HG03095 (cell line): Measurements from ENCODE around the gene RETREG2.

Source experiments
- ATAC-seq: cut with Tn5 transposase; IDR thresholded peaks from one replicate; pipeline ENCODE4 v1.9.1; 2021; ENCODE audit warnings: moderate library complexity; ENCODE audit not compliant: unreplicated experiment

RETREG2 gene

GRCh38 chr2:219168932-219169331 is 9.1 kb upstream of the RETREG2 start:
- no peak for ATAC-seq

DNA sequence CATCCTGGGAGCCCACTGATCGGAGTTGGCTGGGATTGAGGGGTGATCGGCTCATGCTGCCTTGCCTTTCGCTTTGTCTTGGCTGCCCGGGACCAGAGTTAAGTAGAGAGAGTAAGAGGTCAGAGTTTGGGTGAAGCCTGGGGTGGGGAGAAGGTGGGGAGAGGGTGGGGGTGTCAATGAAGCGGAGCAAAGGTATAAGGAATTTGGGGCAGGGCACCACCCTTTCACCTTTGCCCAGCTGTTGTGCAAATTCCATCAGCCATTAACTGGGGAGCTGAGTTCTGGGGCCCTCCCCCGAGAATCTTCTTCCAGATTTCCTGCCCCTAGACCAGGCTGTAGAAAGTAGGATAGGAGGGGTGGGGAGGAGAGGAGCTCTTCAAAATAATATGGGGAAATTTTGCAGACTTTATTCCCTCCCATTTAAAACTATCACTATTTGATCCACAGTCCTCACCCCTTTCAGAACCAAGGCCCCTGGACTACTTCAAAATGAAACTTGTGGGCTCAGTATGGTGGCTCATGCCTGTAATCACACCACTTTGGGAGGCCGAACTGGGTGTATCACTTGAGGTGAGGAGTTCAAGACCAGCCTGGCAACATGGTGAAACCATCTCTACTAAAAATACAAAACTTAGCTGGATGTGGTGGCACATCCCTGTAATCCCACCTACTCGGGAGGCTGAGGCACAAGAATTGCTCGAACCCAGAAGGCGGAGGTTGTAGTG is 8.0 kb upstream of the RETREG2 start, which contains the start of gene SLC23A3:
Gene SLC23A3, minus strand, starts transcription at position 100 of the 725 bp plus-strand sequence. Its CDS starts 45 bp downstream, at position 55.
- ATAC-seq = no peak

DNA sequence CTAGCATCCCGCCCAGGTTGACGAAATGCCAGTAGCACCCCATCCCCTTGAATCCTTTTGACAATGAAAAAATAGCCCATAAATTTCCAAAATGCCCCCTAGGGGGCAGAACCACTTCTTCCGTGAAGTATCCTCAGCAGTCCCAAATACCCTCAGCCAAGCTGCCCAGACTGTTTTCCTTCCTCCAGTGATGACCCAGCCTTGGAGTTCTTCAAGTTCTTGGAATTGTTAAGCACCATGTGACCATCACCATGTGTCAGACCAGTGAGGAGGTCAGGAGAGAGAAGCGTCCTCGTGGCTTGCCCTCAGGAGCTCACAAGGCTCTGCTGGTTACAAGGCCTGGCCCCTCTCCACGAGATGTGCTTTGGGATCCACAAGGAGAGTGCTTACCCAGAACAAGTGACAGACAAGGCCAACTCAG is 6.8 kb upstream of the RETREG2 start:
- no peak for ATAC-seq

GRCh38 chr2:219172231-219173154 is 5.6 kb upstream of the RETREG2 start:
- no peak for ATAC-seq

- no peak for ATAC-seq
Observed at GRCh38 chr2:219173176-219173575, 4.9 kb upstream of the RETREG2 start.

DNA sequence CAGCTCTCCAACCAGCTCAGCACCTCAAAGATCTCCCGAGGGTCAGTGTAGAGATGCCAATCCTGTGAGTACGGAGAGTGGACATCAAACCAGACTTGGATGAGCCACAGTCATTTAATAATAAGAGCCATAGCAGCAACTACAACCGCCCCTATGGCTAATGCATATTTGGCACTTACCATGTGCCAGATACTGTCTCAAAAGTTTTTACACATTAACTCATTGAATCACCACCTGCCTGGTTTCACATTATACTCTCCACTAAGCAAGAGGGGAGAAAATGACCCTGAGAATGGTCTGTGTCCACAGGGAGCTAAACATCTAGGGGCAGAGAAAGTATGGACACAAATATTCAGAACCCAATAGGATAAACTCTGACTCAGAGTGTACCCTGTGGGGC is 3.9 kb upstream of the RETREG2 start:
- ATAC-seq = no peak

- ATAC-seq = no peak
Observed at GRCh38 chr2:219174801-219175200, 3.3 kb upstream of the RETREG2 start.

GRCh38 chr2:219175486-219175885 is 2.6 kb upstream of the RETREG2 start:
- no peak for ATAC-seq

DNA sequence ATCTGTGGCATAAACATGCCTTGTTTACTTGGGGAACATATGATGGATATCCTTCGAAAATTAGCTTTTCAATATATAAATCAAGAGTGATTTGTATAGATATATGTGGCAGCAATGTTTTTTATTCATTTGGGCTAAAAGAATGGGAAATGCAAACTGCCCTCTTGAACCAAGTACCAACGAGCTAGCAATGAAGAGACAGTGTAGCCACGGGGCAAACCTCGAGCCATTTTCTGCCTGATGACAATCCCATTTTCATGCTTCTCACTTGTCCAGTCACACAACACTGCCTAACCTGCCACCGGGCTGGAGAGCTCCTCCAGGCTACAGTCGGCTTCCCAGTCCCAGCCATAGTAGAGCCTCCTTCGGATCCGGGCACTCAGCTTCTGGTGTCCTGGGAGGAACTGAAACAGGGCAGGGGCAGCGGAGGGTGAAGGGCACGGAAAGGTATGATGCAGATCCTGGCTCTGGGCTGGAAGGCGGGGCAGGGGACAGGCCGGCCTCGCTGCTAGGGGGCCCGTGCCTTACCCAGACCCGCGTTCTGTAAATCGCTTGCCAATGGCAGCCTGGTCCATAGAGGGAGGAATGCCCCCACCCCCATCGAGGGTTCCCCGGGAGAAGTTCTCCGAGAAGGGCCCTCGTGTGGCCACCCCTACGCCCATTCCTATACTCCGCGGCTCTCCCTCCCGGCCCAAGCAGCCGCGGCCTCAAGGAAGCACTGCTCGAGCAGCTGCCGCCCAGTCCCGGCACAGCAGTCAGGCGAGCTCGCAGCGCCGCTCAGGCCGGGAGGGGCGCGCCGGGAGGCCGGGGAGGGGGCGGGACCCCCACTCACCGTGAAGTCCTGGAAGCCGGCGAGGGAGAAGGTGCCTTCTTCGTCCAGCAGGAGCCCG is 1.9 kb upstream of the RETREG2 start:
- peak; percentile 19 for ATAC-seq

DNA sequence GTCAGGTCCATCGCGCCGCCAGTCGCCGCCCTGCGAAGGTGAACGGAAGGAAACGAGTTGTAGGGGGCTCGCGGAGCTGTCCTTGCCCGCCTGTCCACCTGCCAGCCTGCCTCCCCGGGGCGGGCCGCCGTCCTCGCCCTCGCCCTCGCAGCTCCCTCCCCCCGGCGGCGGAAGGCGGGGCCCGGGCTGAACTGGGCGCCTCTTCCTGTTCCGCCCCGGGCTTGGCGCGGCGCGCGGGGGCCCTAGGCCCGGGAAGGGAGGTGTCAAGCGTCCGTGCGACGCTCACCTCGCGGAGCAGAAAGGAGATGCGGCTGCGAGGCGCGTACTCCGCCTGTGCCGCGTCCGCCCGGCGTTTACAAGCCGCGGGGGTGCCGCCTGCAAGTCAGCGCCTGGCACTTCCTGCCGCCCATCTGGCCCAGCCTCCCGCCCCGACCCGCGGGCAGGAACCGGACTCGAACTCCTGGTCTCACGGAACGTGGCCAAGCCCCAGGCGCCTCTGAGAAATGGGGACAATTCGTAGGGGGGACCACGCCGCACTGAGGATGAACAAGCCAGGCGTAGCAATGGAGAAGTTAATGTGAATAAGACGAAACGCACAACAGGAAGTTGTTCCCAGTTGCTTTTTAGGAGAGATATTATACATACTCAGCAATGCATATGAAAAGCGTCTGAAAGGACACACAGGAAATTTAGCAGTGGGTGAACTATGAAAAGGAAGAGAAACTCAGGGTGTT is 1.1 kb upstream of the RETREG2 start, which contains the start of gene CNPPD1:
Gene CNPPD1, minus strand, starts transcription at position 108 of the 734 bp plus-strand sequence. Its CDS starts 97 bp downstream, at position 11.
- ATAC-seq = peak; percentile 63

DNA sequence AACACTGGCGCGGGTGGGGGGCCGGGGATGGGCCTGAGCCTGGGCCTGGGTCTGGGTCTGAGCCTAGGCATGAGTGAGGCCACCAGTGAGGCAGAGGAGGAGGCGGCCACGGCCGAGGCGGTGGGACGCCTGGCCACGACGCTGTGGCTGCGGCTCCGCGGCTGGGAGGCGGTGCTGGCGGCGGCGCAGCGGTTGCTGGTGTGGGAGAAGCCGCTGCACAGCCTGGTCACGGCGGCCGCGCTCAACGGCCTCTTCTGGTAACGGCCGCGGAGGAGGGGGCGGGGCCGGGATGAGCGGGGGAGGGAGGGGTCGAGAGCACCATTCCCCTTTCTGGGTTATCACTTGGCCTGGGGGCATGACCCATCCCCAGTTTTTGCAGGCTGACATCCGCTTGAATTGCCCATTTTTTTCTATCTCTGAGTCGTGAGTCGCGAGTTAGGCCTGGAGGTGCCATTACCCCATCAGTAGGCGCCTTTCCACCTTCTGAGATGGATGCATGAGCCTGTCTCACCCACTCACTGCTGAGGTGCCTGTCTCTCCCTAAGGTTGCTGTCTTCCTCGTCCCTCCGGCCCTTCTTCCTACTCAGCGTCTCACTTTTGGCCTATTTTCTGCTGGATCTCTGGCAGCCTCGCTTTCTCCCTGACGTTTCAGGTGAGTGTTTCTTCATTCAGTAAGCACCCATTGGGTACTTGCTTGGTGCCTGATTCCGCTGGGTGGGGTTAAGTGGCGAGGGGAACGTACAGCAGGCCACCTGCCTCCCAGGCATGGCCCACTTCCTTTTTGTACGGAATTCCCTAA is 501 bp downstream of the RETREG2 start:
- peak; percentile 17 for ATAC-seq

DNA sequence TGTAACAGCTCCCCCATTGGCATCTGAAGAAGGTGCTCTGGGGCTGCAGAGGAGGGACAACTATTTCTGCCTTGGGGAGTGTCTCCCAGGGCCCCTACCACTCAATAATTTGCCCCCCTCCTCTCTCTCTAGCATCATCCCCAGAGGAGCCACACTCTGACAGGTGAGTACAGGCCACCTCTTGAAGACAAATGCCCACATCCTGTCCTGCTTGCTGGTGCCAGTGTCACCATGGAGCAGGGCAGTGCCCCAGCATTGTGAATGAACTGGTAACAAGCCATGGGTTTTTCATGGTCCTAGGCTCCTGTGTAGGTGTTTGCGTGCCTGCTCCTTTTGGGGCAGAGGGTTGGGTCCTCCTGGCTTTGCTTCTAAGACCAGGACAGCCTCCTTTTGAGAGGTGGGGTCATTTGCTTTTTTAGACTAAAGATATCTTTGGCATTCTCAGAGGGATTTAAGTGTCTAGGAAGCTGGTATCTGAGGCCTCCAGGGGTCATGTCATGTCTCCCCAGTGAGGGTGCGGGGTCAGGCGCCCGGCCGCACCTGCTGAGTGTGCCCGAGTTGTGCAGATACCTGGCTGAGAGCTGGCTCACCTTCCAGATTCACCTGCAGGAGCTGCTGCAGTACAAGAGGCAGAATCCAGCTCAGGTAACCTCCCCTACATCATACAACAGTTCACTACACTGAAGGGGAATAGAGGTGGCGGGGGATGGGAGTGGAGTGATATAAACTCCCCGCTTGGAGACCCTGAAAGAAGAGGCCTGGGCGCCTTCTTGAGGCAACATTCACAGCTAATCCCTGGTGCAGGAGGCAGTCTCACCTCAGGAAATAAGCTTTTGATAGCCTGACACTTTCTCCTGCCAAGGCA is 1.8 kb downstream of the RETREG2 start:
- ATAC-seq = no peak

- no peak for ATAC-seq
Observed at GRCh38 chr2:219180961-219181360, 2.9 kb downstream of the RETREG2 start.

GRCh38 chr2:219181531-219181930 is 3.5 kb downstream of the RETREG2 start:
- no peak for ATAC-seq

GRCh38 chr2:219182331-219183150 is 4.5 kb downstream of the RETREG2 start:
- no peak for ATAC-seq

GRCh38 chr2:219183151-219183772 is 5.2 kb downstream of the RETREG2 start:
- no peak for ATAC-seq

DNA sequence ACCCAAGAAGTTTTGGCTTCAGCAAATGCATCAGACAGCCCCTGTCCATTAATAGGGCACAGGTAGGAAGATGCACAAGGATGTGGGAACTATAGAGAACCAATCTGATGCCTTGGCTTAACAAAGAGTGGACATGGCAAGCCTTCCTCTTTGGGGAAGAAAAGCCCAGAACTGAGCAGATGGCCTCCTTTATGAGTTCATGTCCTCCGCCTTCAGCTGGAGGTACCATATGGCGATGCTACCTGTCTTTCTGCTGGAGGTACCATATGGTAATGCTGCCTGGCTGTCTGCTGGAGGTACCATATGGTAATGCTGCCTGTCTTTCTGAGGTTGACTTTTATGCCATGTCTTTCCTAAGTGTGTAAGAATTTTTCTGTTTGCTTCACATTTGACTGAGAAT is 6.0 kb downstream of the RETREG2 start:
- no peak for ATAC-seq
